ENCODE results near the gene MCTP2.

The MCTP2 gene

GRCh38 chr15:94411846-94412245 lies 180.5 kb downstream of the MCTP2 start:
- no peak for DNase-seq

GRCh38 chr15:94412979-94413746 lies 181.8 kb downstream of the MCTP2 start:
- peak; percentile 32 for DNase-seq

- DNase-seq: peak; percentile 55
Observed at GRCh38 chr15:94414916-94415315, 183.6 kb downstream of the MCTP2 start.

GRCh38 chr15:94416267-94416666 lies 184.9 kb downstream of the MCTP2 start:
- DNase-seq: no peak

- peak; percentile 6 for DNase-seq
Observed at GRCh38 chr15:94416820-94417219, 185.5 kb downstream of the MCTP2 start.

GRCh38 chr15:94417501-94418293 lies 186.3 kb downstream of the MCTP2 start:
- DNase-seq: no peak

GRCh38 chr15:94421706-94422105 lies 190.3 kb downstream of the MCTP2 start:
- DNase-seq: no peak

GRCh38 chr15:94432279-94432678 lies 200.9 kb downstream of the MCTP2 start:
- no peak for DNase-seq

- DNase-seq: no peak
Observed at GRCh38 chr15:94439158-94439557, 207.8 kb downstream of the MCTP2 start.

- DNase-seq: no peak
Observed at GRCh38 chr15:94441760-94442159, 210.4 kb downstream of the MCTP2 start.

GRCh38 chr15:94442480-94442879 lies 211.1 kb downstream of the MCTP2 start:
- DNase-seq: no peak

- no peak for DNase-seq
Observed at GRCh38 chr15:94443186-94443585, 211.8 kb downstream of the MCTP2 start.

GRCh38 chr15:94445566-94446160 lies 214.3 kb downstream of the MCTP2 start:
- no peak for DNase-seq

GRCh38 chr15:94446441-94446840 lies 215.1 kb downstream of the MCTP2 start:
- DNase-seq: no peak

GRCh38 chr15:94451466-94451865 lies 220.1 kb downstream of the MCTP2 start:
- DNase-seq: no peak

- DNase-seq: no peak
Observed at GRCh38 chr15:94453227-94453988, 222.0 kb downstream of the MCTP2 start.

- no peak for DNase-seq
Observed at GRCh38 chr15:94455297-94455696, 223.9 kb downstream of the MCTP2 start.

GRCh38 chr15:94456226-94456625 lies 224.9 kb downstream of the MCTP2 start:
- no peak for DNase-seq

GRCh38 chr15:94457661-94458060 lies 226.3 kb downstream of the MCTP2 start:
- no peak for DNase-seq

GRCh38 chr15:94460624-94461023 lies 229.3 kb downstream of the MCTP2 start:
- DNase-seq: no peak

- no peak for DNase-seq
Observed at GRCh38 chr15:94467034-94467433, 235.7 kb downstream of the MCTP2 start.

GRCh38 chr15:94470492-94470891 lies 239.1 kb downstream of the MCTP2 start:
- no peak for DNase-seq

GRCh38 chr15:94476686-94477085 lies 245.3 kb downstream of the MCTP2 start:
- no peak for DNase-seq
